Measurements from ENCODE around the gene PAPPA.

Gene PAPPA

DNA sequence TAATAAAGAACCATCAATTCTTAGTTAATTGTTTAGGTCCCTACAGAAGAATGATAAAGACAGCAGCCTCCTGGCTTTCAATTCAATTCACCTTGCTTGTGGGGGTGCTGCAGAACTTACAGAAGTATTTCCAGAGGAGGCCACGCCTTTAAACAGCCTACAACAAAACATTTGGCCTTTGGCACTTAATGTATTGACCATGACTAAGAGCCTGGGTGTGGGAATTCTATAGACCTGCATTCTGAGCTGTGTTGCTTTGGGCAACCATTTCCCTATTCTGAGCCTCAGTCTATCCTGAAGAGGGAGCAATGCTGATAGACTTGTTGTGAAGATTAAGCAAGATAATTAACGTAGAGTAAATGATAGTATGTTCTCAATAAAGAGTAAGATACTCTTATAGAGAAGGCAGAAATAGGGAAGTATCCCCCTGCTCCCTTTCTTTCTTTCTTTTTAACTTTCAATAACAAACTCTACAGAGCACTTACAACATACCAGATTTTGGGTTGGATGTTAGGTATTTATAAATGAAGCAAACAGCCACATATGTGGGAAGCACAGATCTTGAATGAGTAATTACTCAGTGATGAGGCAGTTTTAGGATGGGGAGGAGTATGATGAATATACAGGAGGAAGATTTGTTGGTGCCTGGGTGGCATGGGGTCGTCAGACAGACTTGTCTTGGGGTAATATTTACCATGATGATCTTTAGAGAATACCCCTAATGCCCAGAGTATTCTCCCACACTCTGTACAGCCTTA, 28.4 kb downstream of the PAPPA start:
- DNase-seq (ENCODE audit: low read depth, low spot score): no peak

GRCh38 chr9:116182876-116183275, 29.3 kb downstream of the PAPPA start:
- no peak for DNase-seq (ENCODE audit: low read depth, low spot score)

- DNase-seq (ENCODE audit: low read depth, low spot score): no peak
Measured at GRCh38 chr9:116187570-116188170, 34.1 kb downstream of the PAPPA start.

- no peak for DNase-seq (ENCODE audit: low read depth, low spot score)
Measured at GRCh38 chr9:116189683-116190082, 36.1 kb downstream of the PAPPA start.

DNA sequence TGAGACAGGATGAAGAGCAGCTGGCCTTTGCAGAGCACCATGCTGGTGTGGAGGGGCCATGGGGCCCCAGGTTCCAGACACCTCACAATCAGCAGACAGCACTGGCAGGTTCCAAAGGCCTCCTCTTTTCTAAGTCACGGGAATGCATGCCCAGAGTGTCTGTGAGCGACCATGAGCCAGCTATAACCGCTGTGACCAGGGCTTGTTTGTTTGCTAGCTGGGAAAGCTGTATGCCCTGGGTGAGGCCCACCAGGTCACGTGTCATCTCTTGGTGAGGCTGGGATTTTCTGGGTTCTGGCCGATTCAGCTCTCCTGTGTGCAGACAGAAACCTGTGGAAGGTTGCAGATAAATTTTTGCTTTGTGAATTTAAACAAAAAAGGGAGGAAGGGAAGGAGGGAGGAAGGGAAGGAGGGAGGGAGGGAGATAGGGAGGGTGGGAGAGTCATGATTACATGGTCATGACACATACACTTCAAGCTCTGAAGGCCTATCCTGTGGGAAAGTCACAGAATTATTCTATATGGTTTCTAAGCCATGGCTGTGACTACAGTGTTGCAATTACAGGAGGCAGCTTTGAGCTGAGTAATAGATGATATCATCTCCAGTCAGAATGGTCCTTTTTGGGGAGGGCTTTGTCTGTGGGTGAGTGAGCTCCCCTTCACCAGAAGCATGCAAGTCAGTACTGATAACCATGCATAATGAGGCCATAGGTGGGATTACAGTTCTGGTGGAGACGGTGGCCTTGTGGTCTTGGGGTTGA, 37.2 kb downstream of the PAPPA start:
- DNase-seq (ENCODE audit: low read depth, low spot score): no peak

- DNase-seq (ENCODE audit: low read depth, low spot score): no peak
Measured at GRCh38 chr9:116191576-116192415, 38.2 kb downstream of the PAPPA start.

GRCh38 chr9:116193636-116194035, 40.0 kb downstream of the PAPPA start:
- no peak for DNase-seq (ENCODE audit: low read depth, low spot score)

DNA sequence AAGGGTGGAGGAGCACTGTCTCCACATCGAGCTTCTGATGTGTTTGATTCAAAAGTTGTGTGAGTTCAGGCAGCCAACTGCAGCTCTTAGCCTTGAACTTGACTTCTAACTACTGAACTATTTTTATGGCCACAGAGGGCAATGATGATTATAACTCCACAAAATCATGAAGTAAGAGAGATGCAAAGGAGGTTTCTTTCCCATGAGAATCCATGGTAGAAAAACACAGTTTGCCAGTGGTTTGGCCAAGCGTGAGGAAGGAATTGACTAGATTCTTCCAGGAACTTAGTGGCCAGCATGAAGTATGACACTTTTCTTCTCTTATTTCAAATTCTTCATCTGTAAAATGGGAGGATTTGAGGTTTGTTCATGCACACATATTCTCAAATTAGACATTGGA, 43.2 kb downstream of the PAPPA start:
- no peak for DNase-seq (ENCODE audit: low read depth, low spot score)

- DNase-seq (ENCODE audit: low read depth, low spot score): no peak
Measured at GRCh38 chr9:116198344-116198743, 44.8 kb downstream of the PAPPA start.

DNA sequence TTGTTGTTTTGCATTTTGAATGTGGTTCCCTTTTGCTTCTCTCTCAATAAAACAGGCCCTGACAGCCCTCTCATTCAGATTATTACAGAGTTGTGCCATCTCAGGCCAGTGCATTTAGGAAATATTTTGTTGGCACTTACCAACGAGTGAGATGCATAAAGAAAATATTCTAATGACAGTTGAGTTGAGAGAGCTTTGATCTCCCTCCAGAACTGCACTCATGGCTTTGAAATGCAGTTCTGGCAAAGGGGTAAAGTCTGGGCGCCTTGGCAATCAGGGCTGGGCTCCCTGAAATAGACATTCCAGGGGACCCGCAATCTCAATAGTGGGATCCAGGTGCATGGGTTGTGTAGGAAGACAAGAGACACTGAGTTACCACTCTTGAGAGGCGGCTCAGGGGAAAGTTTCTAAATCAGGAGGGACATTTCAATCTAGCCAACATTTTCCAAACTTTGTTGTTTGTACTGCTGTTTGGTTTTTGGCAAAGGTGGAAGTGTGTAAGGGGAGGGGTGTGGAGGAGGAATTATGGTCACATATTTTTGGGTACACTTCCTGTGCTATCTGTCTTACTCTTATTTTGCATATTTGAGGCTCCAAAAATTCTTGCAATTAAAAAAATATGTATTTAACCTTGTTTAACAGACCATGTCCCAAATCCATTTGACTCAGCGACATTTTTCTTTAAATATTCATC, 48.8 kb downstream of the PAPPA start:
- DNase-seq (ENCODE audit: low read depth, low spot score): no peak

- no peak for DNase-seq (ENCODE audit: low read depth, low spot score)
Measured at GRCh38 chr9:116204252-116204882, 50.8 kb downstream of the PAPPA start.

- no peak for DNase-seq (ENCODE audit: low read depth, low spot score)
Measured at GRCh38 chr9:116207371-116208111, 54.0 kb downstream of the PAPPA start.

- no peak for DNase-seq (ENCODE audit: low read depth, low spot score)
Measured at GRCh38 chr9:116208417-116209232, 55.0 kb downstream of the PAPPA start.

- DNase-seq (ENCODE audit: low read depth, low spot score): no peak
Measured at GRCh38 chr9:116209414-116210116, 56.0 kb downstream of the PAPPA start.

DNA sequence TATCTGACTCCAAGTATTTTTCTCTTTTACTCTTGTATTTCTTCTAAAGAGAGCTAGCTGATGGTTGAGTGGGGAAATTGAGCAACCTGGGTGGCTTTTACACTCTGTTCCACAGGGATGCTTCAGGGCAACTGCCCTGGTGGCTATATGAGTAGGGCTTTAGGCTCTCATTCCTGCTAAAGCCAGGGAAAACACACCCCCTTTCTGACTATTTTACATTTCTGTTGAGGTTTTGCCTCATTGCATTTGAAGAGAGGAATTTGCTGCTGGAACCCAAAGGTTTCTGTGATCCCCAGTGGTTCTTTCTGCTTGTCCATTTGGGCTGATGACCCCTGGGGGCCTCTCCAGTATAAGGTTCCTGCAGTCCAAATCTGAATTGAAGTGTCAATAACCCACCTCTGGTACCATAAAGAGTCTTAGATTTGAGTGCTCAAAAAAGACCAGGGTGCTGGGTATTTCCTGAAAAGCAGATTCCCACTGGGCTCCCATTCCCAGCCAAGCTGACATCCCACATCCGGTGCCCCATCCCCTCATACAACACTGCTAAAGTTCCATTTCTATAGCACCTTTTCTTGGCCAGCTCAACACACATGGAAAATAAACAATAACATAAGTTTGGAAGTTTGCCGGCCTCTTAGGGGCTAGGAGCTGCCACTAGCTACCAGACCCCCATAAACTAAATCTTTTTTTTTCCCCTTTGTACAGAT, 59.5 kb downstream of the PAPPA start:
- DNase-seq (ENCODE audit: low read depth, low spot score): no peak

DNA sequence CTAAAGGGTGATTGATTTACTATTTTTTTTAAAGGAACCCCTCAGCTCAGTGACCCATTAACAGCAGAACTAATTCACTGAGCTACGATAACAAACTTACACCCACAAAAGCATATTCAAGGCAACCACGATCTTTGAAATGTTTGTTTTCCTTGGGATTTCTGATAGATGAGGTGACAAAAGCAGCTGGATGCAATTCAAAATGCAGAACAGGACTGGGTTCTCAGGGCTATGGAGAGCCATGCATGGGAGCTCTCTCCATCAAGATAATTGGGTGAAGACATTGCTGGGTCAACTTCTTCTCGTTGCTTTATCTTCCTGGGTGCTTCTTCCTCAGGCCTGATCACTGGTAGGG, 60.1 kb downstream of the PAPPA start:
- no peak for DNase-seq (ENCODE audit: low read depth, low spot score)

DNA sequence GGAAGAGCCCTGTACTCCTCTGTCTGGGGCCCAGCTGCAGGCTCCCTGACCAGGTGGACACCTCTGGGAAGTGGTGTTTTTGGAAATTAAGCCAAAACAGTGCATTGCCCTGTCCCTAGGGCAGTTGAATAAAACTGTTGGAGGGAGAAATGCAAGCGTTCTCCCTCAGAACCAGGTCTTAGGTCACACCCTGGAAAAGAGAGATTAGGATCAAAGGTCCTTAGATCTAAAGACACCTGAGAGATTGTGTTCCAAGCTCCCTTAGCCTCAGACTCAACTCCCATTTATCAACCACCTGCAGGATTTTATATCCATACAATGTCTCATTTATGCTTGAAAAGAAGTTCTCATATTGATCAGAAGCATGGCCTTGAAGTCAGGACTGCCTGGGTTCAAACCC, 64.8 kb downstream of the PAPPA start:
- no peak for DNase-seq (ENCODE audit: low read depth, low spot score)

DNA sequence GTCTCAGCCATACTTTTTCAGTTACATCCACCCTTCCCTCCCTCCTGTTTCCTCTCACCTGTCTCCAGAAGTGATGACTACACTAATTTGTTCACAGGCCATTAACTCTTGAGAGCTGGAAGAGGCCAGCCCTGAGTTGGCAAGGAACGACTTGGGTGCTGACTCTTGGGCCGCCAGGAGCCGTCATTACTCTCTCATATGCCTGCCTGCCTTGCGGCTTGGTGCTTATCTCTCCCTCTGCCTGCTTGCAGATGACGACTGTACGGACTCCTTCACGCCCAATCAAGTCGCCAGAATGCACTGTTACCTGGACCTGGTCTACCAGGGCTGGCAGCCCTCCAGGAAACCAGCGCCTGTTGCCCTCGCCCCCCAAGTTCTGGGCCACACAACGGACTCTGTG, 66.1 kb downstream of the PAPPA start:
- no peak for DNase-seq (ENCODE audit: low read depth, low spot score)

All from activated naive CD8-positive, alpha-beta T cell treated with anti-CD3 and anti-CD28 coated beads, Interleukin-2, amount 50 U/mL, for 16 hours (primary cell).